OCI-LY1 (cell line): ENCODE data around the gene PRR18.

Experiments
- CTCF ChIP-seq: fragments of 200-600 bp; sonication (generic), shearing (Covaris generic); IDR thresholded peaks from 2 replicates; pipeline ENCODE4 v1.5.1; 2017; ENCODE audit warnings: mild to moderate bottlenecking, antibody characterized with exemption, low read length, moderate library complexity, mixed read lengths
- EZH2 ChIP-seq: fragments of 200-600 bp; sonication (generic), shearing (Covaris generic); IDR thresholded peaks from 2 replicates; pipeline ENCODE4 v1.8.0; 2017; ENCODE audit warnings: borderline replicate concordance, mixed run types, mild to moderate bottlenecking, antibody characterized with exemption, low read length, moderate library complexity, mixed read lengths

DNA sequence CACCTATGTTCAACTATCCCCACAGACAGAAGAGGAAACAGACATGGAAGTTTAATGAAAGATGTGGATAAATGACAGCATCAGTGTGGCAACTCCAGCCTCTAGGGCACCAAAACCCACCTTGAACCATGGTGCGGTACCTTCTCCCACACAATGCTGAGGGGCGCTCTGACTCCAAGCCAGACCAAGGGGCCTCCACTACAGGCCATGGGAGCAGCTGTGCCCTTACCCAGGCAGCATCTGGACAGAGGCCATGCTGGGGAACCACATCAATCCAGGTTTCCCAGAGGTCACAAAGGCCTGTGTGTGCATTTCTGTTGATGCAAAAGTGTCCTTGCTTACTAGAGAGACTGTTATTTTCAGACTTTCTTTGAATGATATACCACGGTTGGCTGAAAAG is 4.1 kb downstream of the PRR18 start:
- no peak for TF ChIP-seq CTCF
- no peak for TF ChIP-seq EZH2
